GM20431 (cell line): ENCODE data around the gene HHIPL1.
"Not testable (repeated sequence)": the region's sequence is repeated elsewhere in the genome, so short reads cannot be mapped to it uniquely, and the experiment has no call there.

Source experiments
- in situ Hi-C: fragments of 300-500 bp; cut with MseI, MboI; formaldehyde crosslinking; loops from one replicate; pipeline ENCODE4 v1.15.0; 2020; ENCODE audit warnings: low sequenced_read_pairs; ENCODE audit not compliant: unreplicated experiment

Gene HHIPL1

DNA sequence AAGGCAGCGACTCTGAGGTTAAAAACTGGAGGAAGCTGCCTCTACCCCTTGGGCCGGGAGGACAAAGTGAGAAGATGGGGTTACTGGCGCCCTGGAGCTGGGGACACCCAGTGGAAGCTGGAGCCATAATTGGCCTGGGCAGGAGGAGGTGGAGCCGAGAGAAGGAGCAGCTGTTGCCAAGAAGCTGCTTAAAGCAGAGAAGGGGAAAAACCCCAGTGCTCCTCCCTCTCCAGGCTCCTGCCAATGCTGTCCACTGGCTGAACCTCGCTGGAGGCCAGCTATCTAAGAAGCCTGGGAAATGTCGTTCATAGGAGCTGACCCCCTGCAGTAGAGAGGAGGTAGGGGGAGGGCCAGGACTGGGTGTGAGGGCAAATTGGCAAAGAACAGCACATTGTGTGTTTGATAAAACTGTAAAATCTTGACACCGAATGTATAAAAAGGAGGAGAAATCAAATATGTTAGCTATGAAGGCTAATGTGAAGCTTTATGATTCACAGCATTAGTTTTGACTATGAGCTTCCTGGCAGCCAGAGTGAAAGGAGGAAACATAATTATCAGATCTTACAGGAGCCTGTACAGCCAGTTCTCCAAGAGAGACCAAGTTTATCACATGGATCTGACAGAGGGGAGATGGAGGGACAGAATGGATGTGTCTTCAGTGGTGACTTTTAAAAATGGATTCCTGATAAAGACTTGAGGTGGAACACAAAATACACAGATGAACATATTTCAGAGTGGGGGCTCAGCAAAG, 9.5 kb downstream of the HHIPL1 start:
- in situ Hi-C loops, result no loop called here

DNA sequence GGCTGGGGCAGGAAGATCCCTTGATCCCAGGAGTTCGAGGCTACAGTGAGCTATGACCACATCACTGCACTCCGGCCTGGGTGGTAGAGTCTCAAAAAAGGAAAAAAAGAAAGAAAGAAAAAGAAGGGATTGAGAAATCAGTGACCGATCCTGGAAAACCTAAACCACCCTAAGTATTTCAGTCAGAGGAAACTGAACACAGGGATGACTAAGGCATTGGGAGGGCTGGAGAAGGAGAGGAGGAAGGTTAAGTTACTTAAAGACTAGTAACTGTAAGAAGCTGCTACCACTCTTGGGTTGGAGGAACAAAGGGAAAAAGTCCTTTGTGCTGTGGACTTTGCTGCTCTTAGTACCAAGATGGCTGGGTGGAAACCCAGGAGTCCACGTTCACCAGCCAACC, 10.6 kb downstream of the HHIPL1 start:
- in situ Hi-C loops, result no loop called here

DNA sequence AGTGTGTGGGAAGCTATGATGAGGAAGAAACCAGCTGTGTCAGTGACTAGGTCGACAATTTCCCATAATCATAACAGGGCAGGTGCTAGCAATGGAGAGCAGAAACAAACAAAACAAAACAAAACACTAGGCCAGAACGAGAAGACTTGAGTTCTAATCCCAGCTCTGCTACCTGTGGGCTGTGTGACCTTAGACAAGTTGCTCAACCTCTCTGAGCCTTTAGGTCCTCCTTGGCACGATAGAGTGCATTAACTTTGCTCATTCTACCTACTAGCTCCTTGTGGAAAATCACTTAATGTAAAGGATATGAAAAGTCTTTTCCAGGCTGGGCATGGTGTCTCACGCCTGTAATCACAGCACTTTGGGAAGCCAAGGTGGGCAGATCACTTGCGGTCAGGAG, 11.2 kb downstream of the HHIPL1 start:
- in situ Hi-C loops, result no loop called here

DNA sequence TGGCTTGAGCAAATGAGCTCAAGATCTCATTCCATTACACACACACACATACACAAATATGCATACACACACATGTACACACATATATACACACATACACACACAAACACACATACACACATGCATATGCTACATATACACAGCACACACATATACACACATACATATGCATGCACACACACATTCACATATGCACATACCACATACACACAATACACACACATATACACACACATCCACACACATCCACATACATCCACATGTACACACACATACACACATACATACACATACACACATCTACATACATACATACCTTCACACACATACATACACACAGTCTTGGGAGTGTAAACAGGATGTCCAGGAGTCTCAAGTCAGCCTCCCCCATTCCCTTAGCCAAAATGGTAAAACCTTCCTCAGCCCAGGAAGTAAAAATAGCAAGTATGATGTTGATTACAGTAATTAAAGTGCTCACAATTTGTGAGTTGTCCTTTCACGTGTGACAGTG, 12.8 kb downstream of the HHIPL1 start:
- in situ Hi-C loops, result no loop called here

DNA sequence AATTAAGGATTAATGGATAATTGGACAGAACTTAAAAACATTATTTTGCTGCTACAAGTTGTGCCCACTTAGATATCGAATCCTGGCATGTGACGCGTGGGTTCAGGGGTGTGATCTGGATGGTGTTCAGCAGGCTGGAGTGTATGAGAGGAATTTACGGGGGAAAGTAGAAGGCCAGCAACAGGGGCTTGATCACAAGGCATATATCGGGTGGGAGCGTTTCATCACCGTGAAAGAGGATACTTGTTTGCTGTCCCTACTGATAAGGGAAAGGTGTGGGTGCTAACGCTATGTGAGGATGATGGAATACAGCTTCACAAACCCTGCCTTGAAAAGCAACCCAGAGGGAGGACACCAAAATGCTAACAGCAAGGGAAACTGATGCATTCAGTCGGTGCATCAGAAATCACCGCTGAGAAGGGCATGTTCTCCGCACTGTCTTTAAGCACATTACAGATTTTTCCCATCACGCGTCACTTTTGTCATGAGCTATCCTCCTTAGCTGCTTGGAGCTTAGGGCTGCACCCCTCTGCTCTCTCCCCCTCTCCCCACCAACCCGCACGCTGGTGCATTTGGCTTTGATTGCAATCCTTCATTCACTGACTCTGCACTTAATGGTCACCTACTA, 13.4 kb downstream of the HHIPL1 start:
- in situ Hi-C loops, result no loop called here

DNA sequence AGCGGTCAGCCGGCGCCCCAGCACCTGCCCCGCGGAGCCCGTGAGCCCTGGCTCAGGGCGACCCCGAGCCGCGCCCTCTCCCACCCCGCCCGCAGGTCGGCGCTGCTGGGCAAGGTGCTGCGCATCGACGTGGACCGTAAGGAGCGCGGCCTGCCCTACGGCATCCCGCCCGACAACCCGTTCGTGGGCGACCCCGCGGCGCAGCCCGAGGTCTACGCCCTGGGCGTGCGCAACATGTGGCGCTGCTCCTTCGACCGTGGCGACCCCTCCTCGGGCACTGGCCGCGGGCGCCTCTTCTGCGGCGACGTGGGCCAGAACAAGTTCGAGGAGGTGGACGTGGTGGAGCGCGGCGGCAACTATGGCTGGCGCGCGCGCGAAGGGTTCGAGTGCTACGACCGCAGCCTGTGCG, 14.4 kb downstream of the HHIPL1 start:
- in situ Hi-C loops, result no loop called here

DNA sequence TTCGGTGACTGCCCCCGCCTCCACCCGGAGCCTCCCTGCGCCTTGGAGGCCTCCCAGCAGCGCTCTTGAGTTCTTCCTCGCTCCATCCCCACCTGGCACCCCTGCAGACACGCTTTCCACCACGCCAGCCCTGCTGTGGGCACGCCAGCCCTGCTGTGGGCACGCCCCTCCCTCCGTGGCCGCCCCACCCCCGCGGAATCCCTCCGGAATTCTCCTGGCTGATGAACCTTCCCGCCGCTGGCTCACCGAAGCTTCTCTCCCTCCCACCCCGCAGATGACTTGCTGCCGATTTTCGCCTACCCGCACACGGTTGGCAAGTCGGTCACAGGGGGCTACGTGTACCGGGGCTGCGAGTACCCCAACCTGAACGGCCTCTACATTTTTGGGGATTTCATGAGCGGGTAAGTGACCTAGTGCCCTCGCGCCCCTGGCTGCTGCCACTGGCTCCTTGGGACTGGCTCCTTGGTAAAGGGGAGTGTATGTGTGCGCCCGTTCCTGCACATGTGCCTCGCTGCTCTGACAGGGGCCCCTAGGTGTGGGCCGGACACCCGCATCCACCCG, 15.2 kb downstream of the HHIPL1 start:
- in situ Hi-C loops, result no loop called here

DNA sequence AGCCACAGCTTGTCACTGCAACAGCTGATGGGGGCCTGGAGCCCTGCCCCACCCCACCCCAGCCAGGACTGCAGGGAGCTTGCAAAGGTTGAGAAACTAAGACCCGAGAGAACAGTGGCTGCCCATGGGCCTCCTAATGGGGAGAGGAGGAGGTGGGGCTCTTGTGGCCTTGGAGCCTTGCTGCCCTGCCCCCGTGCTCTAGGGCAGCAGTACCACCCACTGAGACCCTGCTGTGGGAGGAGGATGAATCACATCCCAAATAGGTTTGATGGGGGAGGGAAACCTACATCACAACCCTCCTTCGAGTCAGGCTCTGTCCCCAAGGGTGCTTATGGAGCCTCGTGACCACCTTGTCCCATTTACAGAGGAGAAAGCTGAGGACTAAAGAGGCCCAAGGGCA, 15.9 kb downstream of the HHIPL1 start:
- in situ Hi-C loops, result no loop called here

DNA sequence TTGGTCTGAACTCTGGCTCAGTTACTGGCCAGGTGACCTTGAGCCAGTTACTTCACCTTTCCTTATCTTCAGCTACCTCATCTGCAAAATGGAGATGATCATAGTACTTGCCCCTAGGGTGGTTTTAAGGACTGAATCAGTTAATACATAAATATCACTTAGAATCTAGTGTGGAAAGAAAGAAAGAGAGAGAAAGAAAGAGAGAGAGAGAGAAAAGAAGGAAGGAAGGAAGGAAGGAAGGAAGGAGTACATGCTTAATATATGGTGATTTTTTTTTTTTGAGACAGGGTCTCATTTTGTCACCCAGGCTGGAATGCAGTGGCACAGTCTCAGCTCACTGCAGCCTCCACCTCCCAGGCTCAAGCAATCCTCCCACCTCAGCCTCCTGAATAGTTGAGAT, 16.3 kb downstream of the HHIPL1 start:
- in situ Hi-C loops, result not testable (repeated sequence)

DNA sequence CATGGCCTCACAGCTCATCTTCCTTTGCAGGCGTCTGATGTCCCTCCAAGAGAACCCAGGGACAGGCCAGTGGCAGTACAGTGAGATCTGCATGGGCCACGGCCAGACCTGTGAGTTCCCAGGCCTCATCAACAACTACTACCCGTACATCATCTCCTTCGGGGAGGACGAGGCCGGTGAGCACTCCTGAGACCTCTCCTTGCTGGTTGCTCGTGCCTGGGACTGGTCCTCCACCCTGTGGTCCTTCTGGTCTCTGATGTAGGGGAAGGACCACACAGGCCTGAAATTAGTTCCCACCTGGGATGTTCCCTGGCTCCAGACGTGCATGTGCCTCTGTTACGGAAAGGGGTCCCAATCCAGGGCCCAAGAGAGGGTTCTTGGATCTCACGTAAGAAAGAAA, 17.9 kb downstream of the HHIPL1 start:
- in situ Hi-C loops, result no loop called here

DNA sequence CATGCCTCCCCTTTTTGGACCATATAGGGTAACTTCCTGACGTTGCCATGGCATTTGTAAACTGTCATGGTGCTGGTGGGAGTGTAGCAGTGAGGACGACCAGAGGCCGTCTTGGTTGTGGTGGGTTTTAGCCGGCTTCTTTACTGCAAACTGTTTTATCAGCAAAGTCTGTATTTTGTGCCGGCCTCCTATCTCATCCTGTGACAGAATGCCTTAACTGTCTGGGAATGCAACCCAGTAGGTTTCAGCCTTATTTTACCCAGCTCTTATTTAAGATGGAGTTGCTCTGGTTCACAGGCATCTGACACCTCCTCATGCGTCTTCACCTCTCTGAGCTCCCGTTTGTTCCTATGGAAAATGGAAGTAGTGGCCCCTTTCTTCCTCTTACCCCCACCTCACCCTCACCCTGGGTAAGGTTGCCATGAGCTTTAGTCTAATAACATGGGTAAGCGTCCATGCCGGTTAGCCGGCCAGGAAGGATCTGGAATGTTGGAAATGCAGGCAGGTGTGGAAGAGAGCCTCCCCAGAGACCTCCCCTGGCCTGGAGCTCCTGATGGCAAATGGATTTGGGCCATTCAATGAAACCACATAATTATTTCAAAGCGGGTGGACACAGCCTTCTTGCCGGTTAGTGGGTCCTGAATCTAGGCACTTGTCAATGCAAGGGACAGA, 18.6 kb downstream of the HHIPL1 start:
- in situ Hi-C loops, result no loop called here

DNA sequence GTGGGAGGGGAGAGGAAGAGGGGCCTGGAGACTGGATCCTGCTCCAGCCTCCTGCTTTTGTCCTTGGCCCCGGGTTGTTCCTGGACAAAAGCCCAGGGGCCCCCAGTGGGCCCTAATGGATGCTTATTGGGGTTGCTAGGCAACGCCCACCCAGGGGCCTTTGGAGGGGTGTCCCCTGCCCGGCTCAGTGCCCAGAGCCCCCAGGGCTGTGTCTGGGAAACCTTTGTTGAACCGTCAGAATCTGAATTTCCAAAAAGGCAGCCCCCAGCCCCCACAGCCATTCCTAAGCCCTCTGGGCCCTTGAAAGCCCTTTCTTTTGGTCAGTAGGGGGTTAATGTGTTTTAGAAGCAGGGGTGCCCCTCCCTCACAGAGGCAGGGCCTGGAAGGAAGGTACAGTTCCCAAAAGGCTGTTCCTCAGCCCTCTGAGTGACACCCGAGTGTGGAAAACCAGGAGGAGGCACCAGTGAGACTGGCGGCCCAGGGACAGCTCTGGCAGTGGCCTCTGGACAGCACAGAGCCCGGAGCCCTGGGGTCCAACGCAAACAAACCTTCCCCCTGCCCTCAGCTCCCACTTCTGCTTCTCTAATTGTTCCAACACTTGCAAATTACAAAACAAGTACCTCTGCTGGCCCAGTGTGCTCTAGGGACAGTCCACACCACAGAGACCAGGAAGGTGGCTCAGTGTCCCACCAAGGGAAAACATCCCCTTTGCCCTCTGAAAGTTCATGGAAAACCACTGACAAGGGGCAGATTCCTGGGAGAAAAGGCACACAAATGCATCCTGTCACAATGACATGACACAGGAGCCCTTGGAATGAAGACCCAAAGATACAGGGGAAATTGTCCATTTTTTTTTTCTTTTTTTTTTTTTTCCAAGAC, 19.4 kb downstream of the HHIPL1 start:
- in situ Hi-C loops, result no loop called here

DNA sequence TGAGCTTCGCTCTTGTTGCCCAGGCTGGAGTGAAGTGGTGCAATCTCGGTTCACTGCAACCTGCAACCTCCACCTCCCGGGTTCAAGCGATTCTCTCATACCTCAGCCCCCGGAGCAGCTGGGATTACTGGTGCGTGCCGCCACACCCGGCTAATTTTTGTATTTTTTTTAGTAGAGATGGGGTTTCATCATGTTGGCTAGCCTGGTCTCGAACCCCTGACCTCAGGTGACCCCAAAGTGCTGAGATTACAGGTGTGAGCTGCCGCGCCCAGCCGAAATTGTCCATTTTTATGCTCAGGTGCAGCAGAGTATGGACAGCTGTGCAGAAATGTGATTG, 20.0 kb downstream of the HHIPL1 start:
- in situ Hi-C loops, result no loop called here

DNA sequence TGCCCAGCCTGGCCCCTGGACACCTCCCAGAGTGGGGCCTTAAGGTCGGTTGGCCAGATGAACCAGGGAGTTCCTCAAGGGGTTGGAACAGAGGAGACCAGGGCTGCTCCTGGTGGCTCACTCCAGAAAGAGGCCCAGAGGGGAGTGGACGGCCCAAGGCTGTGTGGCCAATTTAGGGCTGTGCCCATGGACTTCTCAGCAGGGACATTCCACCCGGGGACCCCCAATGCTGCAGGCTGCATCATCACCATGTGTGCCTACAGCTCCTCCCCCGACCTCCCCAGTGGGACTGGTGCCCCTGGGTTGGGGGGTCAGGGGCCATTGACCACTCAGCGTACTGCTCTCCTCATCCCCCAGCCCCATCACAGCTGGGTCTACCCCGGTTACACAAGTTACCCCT, 21.6 kb downstream of the HHIPL1 start:
- in situ Hi-C loops, result no loop called here

DNA sequence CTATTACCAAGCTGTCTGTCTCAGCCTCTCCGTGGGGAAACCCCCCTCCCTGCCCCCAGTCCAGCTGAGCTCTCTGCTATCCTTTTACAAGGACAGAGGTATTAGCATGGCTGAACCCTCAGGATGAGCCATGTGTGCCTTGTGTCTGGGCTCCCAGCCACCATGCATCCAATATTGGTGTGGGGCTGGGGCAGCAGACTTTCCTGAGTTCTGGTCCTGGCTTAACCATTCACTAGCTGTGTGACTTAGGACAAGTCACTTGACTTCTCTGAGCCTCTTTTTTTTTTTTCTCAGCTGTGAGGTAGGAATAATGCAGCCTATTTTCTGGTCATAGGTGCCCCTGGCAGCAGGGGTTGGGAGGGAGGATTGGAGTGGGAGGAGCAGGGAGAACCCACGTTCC, 22.1 kb downstream of the HHIPL1 start:
- in situ Hi-C loops, result no loop called here

DNA sequence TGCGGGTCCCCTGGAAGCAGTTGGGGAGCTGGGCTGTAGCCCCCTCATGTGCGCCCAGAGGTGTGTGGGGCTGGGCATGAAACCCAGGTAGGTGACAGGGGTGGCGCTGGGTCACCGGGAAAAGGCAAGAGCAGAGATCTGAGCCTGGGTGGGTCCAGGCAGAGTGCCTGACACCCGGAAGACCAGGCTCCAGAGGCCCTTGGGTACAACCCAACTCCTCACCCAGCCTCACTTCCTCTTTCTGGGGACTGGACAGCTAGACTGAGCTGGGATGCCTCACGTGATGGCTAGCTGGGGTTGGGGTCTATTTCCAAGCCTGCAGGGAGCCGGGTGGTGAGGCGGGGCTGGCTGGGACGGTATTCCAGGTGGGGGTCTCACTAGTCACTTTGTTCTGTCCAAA, 22.9 kb downstream of the HHIPL1 start:
- in situ Hi-C loops, result no loop called here

DNA sequence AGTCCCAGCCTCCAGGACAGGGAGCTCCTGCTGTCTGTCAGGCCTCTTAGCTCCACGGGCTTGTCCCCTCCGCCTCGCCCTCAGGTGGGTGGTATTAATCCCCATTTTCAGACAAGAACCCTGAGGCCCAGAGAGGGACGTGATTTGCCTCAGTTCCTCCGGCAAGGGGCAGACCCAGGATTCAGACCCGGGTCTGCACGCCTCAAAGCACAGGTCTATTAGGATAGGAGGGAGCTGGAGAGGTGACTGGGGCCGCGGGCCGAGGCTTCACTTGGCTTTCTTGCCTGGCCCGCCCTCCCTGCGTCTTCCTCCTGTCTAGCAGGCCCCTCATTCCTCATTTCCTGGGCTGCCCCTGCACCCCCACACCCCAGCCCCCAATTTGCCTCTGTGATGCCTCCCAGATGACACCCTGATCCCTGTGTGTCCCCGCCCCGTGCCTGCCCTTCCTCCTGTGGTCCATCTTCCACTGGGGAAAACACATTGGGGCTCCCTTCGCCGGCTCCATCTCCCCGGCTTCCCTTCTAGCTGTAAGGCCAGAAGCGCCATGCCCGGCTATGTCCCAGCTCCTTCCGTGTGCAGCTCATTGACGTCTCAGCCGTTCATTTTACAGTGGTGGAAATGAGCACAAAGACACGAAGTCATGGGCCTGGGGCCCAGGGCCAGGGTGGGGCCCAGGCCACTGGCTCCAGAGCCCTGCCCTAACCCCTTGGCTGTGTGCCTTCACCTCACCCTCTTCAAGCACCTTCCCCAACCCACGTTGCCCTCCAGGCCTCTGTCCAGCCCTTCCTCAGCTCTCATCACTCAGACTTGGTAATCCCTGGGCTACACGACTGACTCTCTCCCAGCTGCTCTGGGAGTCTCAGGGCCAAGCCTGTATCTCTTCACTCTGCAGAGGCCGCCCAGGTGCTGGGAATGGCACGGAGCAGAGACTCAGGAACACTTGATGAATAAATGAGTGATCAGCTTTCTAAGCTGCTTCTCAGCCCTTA, 23.7 kb downstream of the HHIPL1 start:
- in situ Hi-C loops, result no loop called here

DNA sequence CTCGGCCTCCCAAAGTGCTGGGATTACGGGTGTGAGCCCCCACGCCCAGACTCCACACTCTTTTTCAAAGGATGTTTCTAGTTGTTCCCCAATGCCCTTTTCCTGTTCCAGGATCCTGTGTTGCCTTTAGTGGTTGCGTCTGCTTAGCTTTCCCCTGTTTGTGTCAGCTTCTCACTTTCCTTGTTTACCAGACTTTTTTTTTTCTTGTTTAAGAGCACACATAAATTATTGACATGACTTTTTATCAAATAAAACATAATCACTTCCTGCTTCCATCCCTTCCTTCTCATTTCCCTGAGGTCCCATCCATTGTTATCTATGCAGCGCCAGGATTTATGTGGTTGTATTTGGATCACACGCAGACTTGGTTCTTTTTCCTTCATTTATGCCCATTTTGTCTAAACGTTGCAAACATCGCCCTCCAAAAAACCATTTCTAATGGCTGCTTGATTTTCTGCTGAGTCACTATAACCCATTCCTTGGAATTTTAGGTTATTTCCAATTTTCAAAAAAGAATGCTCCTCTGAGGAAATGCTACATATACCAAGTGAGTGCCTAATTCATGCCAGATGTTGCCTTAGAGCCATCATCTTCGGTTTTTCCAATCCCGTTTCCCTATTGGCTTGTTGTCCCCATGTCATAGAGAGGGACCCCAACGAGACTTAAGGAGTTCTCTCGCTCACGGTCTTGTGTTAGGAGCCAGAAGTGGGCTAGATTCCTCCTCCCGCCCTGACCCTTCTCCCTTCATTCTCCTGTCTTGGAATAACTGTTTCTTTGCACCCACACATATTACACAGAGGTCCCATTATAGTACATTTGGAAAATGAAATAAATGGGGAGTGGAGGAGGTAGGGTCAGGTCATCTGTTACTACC, 25.7 kb downstream of the HHIPL1 start:
- in situ Hi-C loops, result no loop called here
